Rectal smooth muscle tissue (tissue), 1 donor: ENCODE measurements around the gene MFNG.

Experiments
- H3K27ac ChIP-seq: one replicate; pipeline ENCODE4 v1.7.0; 2013; ENCODE audit warnings: low read depth, low read length, inconsistent platforms
- H3K27me3 ChIP-seq: one replicate; pipeline ENCODE4 v1.7.0; 2013; ENCODE audit warnings: low read length; ENCODE audit not compliant: control insufficient read depth, insufficient read depth
- H3K36me3 ChIP-seq: one replicate; pipeline ENCODE4 v1.7.0; 2013; ENCODE audit warnings: low read length; ENCODE audit not compliant: control insufficient read depth, insufficient read depth
- H3K4me1 ChIP-seq: one replicate; pipeline ENCODE4 v1.7.0; 2013; ENCODE audit warnings: low read length; ENCODE audit not compliant: control insufficient read depth, insufficient read depth
- H3K4me3 ChIP-seq: one replicate; pipeline ENCODE4 v1.7.0; 2013; ENCODE audit warnings: low read length
- H3K9ac ChIP-seq: one replicate; pipeline ENCODE4 v1.7.0; 2013; ENCODE audit warnings: low read length

Gene MFNG

DNA sequence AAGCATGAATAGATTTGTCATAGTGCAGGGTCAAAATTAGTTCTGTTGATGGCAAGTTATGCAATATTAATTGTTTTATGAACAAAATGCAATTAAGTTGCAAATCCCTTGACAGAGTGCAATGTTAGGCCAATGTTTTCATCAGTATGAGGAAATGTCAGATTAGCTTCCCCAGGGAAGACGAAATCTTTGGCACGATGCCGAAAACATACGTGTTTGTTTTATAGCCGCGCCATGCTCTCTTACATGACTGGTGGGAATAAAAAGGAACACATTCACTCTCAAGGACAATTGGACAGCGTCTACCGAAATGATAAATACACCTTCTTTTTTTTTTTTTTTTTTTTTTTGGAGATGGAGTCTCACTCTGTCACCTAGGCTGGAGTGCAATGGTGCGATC is 27.0 kb downstream of the MFNG start:
- Histone ChIP-seq H3K9ac (no peak overlapping the region), H3K27ac (no peak overlapping the region), H3K27me3 (no peaks in the 10 kb centered on the region), H3K4me1 (no peaks in the 10 kb centered on the region), H3K4me3 (no peak overlapping the region), H3K36me3 (no peaks in the 10 kb centered on the region)

DNA sequence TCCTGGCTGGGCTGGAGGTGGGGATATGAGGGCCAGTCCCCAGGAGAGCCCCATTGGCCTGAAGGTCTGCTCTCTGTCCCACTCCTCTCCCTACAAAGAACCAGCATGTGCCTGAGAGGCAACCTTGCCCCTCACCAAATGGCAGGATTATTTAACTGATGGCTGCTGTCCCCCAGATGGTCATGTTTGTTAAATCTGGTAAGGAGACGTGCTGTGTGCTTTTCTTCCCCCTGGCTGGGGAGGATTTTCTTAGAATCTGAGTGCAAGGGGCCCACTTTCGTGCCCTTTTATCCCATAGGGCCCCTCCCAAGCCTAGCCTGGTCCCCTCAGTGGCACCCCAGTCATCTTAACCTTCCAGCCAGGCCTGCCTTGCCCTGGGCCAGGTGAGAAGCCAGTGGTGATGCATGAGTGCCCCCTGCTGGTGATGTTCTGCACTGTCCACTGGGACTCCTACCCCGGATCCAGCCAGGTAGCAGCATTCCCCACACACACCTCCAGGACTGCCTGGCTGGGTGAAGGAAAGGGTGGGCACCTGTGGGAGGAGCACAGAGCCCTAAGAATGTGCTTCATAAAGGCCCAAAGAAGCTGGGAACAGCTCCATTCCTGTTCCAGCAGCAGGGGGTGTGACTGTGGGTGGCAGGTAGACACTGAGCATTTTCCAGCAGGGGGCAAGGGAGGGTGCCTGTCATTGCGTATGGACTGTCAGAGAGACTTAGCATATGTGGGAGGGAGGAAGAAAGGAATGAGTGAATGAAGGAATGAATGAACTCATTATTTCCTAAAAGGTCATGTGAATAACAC is 28.9 kb downstream of the MFNG start:
- H3K27ac ChIP-seq, result no peak overlapping the region
- H3K36me3 ChIP-seq, result no peaks in the 10 kb centered on the region
- no peak overlapping the region for H3K4me3 ChIP-seq
- no peaks in the 10 kb centered on the region for H3K4me1 ChIP-seq
- H3K27me3 ChIP-seq, result no peaks in the 10 kb centered on the region
- H3K9ac ChIP-seq, result no peak overlapping the region

DNA sequence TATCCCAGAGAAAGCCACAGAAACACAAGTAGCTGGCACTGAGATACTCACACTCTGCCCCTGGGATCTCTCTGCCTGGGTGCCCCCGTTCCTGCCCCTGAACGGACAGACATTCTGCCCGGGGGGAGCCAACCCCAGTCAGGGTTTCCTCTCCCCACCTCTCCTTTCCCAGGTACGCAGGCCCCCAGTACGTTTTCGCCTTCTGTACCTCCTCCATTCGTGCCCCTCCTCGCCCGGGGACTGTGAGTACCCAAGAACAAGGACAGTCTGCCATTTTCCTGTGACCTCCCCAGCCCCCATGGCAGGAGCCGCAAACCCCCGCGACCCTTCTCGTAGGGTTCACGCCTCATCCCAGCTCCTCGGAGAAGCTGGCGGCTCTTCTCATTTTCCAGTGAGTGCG is 29.8 kb downstream of the MFNG start:
- no peaks in the 10 kb centered on the region for H3K4me1 ChIP-seq
- no peak overlapping the region for H3K4me3 ChIP-seq
- no peak overlapping the region for H3K9ac ChIP-seq
- H3K27ac ChIP-seq, result no peak overlapping the region
- no peaks in the 10 kb centered on the region for H3K36me3 ChIP-seq
- H3K27me3 ChIP-seq, result no peaks in the 10 kb centered on the region

DNA sequence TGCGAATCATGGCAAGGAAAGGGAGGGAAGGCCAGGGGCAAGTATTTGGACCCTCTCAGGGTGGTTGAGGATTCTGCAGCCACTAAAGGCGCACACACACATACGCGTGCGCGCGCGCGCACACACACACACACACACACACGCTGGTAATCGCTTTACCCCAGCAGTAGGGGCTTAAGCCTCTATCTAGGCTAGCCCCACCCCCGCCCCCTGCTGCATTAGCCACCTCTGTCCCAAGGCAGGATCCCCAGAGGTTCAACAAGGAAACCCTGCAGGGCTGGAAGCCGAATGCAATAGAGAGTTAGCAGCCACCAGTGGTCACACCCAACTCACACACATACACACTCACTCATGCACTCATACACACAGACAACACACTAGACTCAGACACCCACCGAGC is 30.3 kb downstream of the MFNG start:
- Histone ChIP-seq H3K9ac (no peak overlapping the region), H3K4me1 (no peaks in the 10 kb centered on the region), H3K27me3 (no peaks in the 10 kb centered on the region), H3K27ac (no peak overlapping the region), H3K4me3 (no peak overlapping the region), H3K36me3 (no peaks in the 10 kb centered on the region)

DNA sequence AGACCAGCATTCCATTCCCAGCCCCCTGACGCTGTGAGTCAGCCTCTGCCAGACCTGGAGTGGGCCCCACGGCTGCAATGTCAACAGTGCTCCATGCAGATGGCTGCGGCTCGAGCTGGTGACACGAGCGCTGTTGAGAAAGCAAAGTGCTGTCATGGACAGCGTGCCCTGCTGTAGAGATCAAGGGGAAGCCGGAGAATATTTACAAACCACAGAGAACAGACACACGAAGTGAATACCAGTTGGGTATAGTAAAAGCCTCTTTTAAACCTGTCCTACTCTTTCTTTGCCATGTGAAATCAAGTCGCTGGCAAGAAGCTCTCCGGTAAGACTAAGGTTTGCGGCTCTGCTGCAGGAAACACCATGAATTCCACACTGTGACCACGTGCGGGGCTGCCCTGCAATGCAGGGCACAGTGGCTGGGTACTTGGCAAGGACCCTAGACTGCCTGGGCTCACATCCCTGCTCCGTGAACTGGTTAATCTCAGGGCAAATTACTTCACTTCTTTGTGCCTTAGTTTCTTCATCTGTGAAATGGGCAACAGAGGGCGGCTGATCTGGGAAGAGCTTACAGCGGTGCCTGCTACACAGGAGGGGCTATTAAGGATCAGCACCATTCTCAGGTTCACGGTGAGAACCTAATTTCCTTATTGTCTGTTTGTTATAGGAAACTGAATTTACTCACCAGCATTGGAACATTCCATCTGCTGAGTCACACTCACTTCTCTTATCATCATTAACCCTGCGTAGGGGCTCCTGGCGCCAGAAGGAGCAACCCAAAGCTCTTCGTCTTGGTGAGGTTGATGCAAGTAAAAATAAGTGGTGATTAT is 31.1 kb downstream of the MFNG start:
- Histone ChIP-seq H3K9ac (no peak overlapping the region), H3K27me3 (no peaks in the 10 kb centered on the region)

DNA sequence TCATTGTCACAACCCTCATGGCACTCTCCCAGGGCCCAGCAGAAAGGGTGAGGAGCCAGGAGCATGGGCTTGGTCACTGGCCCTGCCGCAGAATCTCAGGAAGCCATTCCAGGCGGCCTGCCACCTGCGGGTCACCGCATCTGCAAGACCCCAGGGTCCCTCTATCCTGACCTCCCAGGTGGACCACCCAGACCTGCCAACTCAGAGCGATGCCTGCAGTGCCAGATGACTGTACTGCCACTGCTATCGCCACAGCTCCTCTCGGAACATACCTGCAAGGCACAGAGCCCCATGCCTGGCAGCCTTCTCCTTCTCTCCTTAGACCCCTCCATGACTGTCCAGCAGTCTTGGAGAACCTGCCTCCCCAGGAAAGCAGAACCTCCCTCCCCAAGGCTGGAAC is 32.5 kb downstream of the MFNG start:
- Histone ChIP-seq H3K4me3 (no peak overlapping the region), H3K27me3 (peaks cover 5% of the 10 kb centered on the region), H3K9ac (no peak overlapping the region), H3K27ac (no peak overlapping the region), H3K36me3 (no peaks in the 10 kb centered on the region), H3K4me1 (no peaks in the 10 kb centered on the region)

More for the DNA sequence above, 31.1 kb downstream of the MFNG start:
- Histone ChIP-seq H3K4me3 (no peak overlapping the region), H3K27ac (no peak overlapping the region), H3K4me1 (no peaks in the 10 kb centered on the region), H3K36me3 (no peaks in the 10 kb centered on the region)

DNA sequence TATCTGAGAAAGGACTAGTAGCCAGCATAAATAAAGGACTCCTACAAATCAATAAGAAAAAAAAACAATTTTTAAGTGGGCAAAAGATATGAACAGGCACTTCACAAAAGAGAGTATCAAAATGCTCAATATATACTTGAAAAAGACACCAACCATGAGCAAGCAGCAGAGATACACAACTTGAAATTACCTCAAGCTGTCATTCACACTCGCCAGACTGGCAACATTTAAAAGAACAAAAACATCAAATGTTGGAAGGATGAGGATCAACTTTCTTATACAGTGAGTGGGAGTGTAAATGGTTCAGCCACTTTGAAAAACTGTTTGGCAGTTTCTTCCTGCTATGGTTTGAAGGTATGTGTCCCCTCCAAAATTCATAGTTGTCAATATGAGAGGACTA is 35.0 kb downstream of the MFNG start:
- Histone ChIP-seq H3K27me3 (peaks cover 5% of the 10 kb centered on the region), H3K36me3 (no peaks in the 10 kb centered on the region), H3K27ac (no peak overlapping the region), H3K4me3 (no peak overlapping the region), H3K4me1 (no peaks in the 10 kb centered on the region), H3K9ac (no peak overlapping the region)

DNA sequence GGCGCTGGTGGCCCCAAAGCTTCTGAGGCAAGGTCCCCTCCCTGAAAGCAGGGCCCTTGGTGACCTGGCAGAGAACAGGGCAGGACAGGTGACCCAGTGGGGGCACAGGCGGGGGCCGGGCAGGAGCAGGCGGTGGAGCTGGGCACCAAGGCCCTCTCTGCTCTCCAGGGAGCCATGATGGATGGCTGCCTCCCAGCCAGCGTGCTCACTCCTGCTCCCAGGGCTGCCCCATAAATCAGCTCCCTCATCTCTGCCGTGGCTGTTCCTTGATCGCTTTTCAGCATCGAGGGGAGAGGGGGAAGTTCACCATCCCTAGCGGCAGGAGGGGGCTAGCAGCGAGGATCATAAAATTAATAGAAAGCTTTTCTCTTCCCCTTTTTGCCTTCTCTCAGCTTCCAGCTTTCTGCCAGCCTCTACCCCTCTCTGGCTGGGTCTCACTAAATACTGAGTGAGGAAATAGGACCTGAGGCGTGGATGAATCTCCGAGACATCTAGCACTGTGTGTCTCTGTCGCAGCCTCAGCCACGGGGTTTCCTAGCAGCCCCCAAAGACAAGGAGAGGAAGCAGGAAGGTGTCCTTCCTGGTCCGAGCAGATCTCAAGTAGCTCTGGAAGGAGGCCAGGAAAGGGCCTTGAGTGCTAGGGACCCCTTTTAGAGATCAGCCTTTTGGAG is 36.7 kb downstream of the MFNG start:
- peaks cover 5% of the 10 kb centered on the region for H3K27me3 ChIP-seq
- H3K36me3 ChIP-seq, result no peaks in the 10 kb centered on the region
- H3K27ac ChIP-seq, result no peak overlapping the region

DNA sequence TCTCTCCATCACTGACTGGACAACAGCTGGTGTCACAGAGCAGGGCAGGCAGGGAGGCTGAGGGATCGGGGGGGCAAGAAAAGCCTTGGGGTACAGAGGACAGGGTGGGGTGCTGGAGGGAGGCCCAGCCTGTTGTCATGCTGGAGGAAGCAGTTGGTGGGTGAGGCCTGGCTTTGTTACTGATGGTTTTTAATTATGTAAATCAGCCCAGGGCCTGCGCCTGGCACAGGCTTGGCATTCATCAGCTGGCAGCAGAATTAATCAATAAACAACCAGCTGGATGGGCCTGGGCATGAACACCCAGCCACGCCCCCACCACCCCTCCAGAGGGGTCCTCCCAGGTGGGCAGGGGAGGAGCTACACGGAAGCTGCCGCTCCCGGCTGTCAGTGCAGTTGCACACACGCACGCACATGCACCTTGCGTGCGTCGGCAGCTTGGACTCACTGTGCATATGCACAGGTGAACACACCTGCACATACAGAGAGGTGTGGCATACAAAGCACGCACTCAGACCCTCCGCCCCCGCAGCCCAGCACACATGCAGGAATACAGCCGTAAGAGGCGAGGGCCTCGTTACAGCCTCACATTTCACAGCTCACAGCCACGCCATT is 37.6 kb downstream of the MFNG start:
- Histone ChIP-seq H3K27ac (no peak overlapping the region), H3K27me3 (peaks cover 5% of the 10 kb centered on the region), H3K4me1 (no peaks in the 10 kb centered on the region), H3K9ac (no peak overlapping the region), H3K4me3 (no peak overlapping the region), H3K36me3 (no peaks in the 10 kb centered on the region)

More for the DNA sequence above, 36.7 kb downstream of the MFNG start:
- H3K4me1 ChIP-seq, result no peaks in the 10 kb centered on the region
- no peak overlapping the region for H3K4me3 ChIP-seq
- no peak overlapping the region for H3K9ac ChIP-seq

DNA sequence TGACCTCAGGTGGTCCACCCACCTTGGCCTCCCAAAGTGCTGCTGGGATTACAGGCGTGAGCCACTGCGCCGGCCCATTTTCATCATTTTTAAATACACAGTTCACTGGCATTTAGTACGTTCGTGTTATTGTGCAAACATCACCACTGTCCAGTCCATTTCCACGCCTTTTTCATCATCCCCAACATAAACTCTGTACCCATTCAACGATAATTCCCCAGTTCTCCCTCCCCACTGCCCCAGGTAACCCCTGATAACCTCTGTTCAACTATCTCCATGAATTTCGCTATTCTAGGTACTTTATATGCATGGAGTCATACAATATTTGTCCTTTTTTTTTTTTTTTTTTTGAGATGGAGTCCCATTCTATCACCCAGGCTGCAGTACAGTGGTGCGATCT is 40.7 kb downstream of the MFNG start:
- Histone ChIP-seq H3K27ac (no peak overlapping the region), H3K4me1 (no peaks in the 10 kb centered on the region), H3K36me3 (no peaks in the 10 kb centered on the region), H3K9ac (no peak overlapping the region), H3K27me3 (peaks cover 5% of the 10 kb centered on the region), H3K4me3 (no peak overlapping the region)

DNA sequence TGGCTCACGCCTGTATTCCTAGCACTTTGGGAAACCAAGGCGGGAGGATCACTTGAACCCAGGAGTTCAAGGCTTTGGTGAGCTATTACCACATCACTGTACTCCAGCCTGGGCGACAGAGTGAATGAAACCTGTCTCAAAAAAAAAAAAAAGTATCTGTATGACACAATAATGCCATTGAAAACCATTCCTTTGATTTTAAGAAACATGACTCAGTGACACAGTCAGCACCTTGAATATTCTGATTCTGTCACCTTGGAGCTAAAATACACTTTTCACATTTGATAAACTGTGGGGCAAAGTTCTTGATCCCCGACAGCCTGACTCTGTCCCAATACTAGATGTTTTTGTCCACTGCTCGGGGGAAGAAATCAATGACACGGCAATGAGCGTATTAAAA is 42.2 kb downstream of the MFNG start:
- Histone ChIP-seq H3K27ac (no peak overlapping the region), H3K9ac (no peak overlapping the region), H3K4me1 (no peaks in the 10 kb centered on the region), H3K36me3 (no peaks in the 10 kb centered on the region), H3K27me3 (peaks cover 4% of the 10 kb centered on the region), H3K4me3 (no peak overlapping the region)

DNA sequence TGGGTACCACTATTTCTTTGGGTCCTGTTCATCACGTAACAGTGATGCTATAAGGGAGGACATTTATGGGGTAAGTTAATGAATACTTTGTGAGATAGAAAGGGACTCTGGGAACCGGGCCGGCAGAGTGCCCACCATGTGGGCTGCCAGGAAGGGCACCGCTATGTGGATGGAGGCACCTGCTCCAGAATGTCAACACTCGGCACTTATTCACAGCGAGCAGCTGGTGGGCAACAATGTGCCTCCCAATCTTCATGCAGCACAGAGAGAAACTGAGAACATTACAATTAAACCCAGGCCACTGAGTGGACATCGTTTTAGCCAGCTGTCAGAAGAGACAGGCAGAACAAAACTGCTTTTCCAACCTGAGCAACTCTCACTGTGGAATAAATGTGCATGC is 43.1 kb downstream of the MFNG start:
- no peaks in the 10 kb centered on the region for H3K4me1 ChIP-seq
- H3K4me3 ChIP-seq, result no peak overlapping the region
- H3K9ac ChIP-seq, result no peak overlapping the region
- H3K36me3 ChIP-seq, result no peaks in the 10 kb centered on the region
- no peaks in the 10 kb centered on the region for H3K27me3 ChIP-seq
- H3K27ac ChIP-seq, result no peak overlapping the region
